HK-2 (cell line): ENCODE measurements around the gene NAPSA.
"Not testable (repeated sequence)": the region's sequence is repeated elsewhere in the genome, so short reads cannot be mapped to it uniquely, and the experiment has no call there.

Source experiments
- DNase-seq: peaks from one replicate; pipeline ENCODE4 v3.0.0-alpha.2; 2018; ENCODE audit not compliant: unreplicated experiment

NAPSA gene

DNA sequence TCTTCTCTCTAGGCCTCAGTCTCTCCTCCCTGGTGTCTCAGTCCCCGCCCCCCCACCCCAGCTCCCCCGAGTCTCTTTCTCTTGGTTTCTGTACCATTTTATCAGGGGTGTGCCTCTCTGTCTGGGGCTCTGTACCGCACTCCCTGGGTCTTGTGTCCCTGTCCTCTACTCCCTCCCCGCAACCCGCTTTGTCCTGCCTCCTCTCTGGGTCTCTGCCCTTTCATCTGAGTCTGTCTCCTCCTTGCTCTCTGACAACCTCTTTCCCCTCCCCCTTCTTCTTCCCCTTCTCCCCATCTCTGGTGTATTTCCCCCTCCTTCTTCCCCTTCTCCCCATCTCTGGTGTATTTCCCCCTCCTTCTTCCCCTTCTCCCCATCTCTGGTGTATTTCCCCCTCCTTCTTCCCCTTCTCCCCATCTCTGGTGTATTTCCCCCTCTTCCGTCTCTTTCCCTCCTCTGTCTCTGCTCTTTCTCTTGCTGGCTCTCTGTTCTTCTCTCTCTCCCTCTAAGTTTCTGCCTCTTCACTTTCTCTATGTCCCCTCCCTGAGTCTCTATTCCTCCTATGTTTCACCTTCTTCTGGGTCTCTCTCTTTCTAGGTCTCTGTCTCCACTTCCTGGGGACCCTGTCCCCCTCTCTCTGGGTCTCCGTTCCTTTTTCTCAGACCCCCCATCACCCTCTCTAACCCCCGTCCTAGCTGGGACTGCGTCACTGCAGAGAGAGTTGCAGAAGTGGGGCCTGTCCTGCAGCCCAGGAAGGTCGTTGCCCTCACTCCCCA lies 34.0 kb downstream of the NAPSA start:
- DNase-seq, result no peak

DNA sequence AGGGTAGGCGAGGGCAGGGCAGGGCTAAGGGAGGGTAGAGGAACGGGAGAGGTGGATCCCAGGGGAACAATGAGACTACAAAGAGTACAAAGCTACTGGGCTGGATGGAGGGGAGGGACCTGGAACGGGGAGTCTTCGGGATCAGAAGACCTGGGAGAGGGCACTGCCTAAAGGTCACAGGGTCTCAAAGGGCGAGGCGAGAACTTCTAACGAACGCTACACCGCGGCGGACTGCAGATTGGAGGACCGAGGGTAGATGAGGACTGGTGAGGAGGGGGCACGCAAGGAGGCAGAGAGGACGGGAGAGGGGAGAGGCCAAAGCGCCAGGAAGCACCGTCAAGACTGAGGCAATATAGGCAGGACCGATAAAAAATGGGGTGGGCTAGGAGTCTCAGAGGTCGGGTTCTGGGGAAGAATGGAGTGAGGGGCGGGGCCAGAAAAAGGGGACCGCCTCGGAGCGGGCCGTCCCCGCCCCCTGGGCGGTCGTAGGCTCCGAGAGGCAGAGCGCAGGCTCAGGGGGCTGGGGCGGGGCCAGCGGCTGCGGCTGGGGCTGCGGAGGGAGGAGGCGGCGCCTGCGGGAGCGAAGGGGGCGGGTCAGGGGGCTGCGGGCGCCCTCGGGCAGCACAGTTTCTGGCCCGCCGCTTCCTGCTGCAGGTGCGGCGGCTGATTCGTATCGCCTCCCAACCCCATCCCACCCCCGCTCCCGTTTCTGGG lies 34.9 kb downstream of the NAPSA start:
- peak; percentile 89 for DNase-seq

DNA sequence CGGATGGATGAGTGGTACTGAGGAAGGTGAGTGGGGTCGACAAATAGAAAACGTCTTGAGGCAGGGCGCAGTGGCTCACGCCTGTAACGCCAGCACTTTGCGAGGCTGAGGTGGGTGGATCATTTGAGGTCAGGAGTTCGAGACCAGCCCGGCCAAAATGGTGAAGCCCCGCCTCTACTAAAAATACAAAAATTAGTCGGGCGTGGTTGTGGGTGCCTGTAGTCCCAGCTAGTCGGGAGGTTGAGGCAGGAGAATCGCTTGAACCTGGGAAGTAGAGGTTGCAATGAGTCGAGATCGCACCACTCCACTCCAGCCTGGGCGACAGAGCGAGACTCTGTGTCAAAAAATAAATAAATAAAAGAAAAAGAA lies 35.5 kb downstream of the NAPSA start:
- not testable (repeated sequence) for DNase-seq

DNA sequence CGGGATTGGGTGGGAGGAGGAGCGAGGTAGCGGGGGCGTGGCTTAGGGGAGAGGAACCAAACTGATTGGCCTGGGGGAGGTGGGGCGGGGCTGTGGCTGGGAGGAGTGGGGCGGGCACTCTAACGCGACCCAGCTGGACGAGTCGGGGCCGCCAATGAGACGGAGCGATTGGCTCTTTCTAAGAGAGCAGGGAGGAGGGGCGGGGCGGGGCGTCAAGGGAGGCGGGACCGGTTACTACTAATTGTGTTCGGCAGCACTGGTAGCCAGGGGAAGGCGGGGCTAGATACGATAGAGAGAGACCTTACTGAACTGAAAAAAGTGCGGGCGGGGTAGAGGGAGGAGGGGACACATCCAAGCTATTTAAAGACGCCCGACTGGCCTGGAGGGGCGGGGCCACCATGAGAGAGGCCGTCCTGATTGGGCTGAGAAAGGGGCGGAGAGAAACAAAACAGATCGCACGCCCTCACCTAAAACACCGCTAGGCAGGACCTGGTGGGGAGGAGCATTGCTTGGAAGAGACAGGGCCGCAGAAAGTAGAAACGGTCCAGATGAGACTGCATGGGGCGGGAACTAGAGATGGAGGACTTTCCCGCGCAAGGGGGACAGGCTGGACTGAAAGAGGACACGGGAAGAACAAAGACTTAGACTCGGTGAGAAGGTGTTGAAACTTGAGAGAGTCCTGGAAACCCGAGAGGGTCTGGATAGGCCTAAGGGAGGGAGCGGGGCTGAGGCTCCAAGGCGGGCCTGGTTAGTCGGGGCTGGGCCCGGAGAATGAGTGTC lies 36.1 kb downstream of the NAPSA start, which contains the start of gene KCNC3:
Gene KCNC3 (minus strand): TSS at position 232 of the 780 bp plus-strand sequence. CDS start 295 bp downstream, outside the sequence.
- peak; percentile 100 for DNase-seq

DNA sequence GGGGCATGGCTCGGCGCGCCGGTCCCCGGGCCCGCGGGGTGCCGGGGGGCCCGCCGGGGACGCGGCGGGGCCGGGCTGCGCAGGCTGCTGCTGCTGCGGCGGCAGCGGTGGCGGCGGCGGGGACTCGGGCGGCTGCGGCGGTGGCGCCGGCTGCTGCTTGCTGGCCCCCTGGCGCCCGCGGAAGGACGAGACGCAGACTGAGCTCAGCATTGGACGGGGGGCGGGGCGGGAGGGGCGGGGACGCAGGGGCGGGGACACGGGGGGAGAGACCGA lies 36.6 kb downstream of the NAPSA start:
- DNase-seq, result no peak

DNA sequence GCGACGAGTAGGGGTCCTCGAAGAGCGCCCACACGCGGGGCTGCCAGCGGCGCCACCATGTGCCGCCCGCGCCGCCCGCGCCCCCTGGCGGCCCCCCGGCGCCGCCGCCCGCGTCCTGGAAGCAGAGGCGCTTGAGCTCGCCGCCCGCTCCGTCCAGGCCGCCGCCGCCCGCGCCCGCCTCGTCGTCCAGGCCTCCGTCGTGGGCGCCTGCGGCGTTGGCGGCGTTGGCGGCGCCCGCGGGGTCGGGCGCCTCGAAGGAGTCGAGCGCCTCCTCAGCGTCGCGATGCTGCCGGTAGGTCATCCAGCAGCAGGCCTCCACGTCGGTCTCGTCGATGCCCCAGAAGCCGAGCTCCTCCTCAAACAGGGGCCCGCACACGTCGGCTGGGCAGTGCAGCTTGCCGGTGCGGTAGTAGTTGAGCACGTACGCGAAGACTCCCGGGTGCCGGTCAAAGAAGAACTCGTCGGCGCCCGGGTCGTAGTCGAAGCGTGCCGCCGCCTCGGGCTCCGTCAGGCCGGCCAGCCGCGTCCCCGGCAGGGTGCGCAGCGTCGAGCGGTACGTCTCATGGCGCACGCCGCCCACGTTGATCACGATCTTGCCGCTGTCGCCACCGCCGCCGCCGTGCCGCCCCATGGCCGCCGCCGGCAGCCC lies 37.1 kb downstream of the NAPSA start:
- peak; percentile 55 for DNase-seq

DNA sequence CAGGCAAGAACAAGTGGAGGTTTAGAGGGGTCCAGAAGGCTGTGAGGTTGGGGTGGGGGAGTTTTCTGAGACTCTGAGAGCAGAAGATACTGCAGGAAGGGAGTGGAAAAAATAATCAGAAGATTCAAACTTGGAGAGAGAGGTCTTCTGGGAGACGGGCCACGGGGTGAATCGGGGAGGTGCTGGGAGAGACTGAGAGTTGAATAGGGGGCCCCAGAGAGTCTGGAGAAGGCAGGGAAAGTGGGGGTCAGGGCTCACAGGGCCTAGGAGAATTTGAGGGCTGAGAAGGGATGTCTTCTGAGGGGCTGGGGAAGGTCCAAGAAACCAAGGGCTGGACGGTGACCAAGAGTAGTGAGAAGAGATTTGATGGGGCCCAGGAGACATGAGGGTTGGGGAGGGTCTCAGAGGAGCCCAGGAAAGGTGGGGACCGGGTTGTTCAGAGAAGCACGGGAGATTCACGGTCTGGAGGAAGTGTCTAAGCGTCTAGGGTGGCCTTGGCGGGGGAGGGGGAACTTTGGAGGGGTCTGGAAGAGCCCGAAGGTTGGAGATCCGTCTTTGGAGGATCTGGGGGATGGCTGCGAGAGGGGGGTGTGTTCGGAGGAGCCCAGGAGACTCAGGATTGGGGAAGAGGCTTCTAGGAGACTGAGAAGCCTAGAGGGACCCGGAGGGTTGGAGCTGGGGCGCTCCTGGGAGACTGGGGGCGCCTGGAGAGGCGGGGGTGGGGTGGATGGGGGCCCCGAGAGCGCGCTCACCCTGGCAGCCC lies 37.8 kb downstream of the NAPSA start:
- no peak for DNase-seq

DNA sequence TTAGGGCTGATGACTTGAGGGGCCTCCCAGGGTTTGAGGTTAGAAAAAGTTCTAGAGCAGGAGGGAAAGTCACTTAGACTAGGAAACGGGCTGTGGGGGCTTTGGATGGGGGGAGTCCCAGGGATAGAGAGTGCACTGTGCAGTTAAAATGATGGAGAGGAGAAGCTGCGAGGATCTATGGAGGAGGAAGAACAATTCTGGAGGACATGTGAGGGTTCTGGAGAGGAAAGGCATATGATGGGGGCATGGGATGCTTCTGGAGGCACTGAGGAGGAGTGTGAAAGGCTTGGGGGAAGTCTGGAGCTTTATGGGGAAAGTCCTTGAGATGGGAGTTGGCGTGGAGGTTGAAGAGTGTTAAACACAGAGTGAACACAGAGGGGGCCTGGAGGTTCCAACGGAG lies 38.4 kb downstream of the NAPSA start:
- DNase-seq, result no peak

DNA sequence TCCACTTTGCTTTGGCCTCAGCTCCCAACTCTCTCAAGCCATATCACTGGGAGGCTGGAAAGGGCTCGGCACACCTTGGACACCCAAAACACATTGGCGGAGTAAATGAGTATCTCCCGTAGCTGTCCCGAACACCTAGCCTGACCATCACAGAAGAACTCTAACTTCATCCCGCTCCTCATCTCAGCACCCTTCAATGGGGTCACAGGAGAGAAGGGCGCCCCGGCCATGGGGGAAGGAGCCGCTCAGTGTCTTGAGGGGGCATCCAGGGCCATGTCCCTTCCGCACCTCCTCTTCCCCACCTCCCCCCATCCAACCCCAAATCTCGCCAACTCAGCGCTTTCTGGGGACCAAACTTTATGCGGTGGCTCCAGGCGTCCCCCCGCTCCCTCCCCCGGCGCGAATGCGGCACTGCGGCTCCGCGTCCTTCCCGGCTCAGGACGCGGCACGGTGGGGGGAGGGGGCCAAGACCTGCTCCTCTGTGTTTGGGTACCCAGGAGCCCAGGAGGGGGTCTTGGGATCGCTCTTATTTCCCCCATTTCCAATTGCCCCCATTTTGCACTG lies 39.3 kb downstream of the NAPSA start:
- DNase-seq, result no peak

DNA sequence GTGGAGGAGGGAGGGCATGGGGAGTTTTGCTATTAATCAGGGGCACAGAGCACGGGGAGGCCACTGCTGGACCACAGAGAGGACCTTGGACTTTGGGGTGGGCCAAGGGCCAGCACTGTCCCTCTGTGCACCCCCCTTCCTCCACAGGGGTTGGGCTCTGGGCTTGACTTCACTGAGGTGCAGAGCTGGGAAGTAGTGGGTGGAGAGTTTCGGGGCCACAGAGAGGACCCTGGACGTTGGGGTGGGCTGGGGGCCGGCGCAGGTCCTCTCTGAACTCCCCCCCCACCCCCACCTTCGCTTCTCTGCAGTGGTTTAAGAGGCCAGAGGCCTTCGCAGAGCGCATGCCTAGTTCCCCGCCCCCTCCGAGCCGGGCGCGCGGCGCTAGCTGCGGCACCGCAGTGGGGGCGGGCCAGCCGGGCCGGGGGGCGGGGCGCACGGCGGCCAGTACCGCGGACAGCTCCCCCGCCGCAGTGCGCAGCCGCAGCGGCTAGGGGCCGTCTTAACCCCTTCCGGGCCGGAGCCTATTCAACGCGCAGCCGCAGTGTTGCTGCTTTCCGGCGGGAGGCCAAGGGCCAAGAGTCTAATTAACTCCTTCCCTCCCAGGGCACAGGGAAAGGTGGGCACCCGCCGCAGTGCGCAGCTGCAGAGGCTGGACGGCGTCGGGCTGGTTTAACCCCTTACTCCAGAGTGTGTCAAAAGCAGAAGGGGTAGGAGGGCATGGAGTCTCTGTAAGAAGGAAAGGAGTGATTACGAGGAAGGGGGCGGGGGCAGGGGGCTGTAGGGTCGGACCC lies 39.9 kb downstream of the NAPSA start:
- DNase-seq, result peak; percentile 76

DNA sequence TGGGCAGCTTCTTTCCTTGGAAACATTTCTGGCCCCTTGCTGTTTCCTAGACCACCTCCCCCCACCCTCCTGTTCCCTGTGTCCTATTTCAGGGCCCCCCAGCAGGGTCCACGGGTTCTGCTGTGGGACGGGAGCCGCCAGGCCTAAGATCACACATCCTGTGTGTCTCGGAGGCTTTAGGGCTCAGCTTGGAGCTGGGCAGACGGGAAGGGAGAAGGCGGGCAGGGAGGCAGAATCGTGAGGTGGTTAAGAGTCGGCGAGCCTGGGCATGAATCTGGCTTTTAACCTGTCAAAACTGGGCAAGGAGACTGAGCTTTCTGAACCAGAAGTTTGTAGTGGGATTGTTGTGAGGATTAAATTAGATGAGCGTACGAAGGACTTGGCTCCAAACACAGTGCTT lies 41.1 kb downstream of the NAPSA start:
- DNase-seq, result no peak

DNA sequence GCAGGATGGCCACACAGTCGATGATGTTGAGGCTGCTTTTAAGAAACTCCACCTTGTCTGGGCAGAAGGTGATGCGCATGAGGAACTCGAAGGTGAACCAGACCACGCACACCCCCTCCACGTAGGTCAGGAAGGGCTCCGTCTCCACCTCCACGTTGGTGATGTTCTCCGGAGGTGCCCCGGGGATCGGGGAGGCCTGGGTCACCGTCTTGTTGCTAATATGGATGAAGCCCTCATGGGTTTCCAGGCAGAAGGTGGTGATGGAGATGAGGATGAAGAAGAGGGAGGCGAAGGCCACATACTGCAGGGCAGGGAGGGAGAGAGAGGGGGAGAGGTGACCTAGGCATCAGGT lies 41.7 kb downstream of the NAPSA start:
- DNase-seq, result no peak

DNA sequence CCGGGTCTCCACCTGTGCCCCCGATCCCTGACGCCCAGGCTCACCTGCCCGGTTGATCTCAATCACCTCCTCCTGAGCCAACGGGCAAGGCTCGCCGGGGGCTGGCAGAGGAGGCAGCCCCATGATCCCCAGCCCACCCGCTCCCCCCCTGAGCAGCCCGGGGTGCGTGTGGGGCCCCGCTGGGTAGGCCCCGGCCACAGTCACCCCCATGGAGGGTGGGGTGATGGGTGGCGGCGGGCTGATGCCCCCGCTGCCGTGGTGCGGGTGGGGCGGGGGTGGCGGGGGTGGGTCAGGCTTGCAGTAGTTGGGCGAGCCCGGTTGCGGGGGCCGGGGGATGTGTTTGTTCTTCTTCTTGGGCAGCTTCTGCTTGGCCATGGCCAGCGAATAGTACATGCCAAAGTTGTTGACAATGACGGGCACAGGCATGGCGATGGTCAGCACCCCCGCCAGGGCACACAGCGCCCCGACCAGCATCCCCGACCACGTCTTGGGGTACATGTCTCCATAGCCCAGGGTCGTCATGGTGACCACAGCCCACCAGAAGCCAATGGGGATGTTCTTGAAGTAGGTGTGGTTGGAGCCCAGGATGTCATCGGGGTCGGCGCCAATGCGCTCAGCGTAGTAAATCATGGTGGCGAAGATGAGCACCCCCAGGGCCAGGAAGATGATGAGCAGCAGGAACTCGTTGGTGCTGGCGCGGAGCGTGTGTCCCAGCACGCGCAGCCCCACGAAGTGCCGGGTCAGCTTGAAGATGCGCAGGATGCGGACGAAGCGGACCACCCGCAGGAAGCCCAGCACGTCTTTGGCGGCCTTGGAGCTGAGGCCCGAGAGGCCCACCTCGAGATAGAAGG lies 42.3 kb downstream of the NAPSA start:
- DNase-seq, result no peak

DNA sequence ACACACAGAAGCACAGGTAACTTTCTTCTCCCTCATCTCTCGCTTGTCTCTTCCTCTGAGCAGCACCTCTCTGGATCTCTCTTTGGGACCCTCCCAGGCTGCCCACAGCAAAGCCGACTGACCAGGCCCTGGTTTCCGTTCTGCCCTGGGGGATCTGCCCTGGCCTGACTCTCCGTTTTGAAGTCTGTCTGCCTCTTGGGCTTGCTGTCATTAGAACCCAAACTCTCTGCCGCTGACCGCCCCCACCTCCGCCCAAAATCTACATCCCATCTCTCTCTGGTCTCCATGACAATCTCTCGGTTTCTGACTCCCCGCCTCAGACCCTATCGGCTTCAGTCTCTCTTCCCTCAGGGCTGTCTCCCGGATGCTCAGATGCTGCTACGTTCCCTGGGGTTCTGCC lies 43.2 kb downstream of the NAPSA start:
- no peak for DNase-seq

DNA sequence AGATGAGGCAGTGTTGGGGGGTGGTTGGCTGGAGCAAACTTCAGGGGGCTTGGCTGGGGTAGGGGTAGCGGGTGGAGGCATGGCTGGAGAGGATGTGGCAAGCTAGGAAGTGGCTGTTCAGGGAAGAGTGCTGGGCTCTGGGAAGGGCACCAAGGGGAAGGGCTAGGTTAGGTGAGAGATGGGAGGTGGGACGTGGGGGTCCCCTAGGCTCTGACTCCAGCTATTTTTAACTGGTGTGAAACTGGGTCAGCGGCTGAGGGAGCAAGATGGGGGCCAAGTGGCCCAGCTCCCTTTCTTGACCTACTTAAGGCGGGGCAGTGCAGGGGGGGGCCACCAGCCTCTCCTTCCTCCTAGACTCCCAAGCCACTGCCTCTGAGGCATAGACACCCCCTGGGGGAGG lies 43.6 kb downstream of the NAPSA start:
- no peak for DNase-seq

DNA sequence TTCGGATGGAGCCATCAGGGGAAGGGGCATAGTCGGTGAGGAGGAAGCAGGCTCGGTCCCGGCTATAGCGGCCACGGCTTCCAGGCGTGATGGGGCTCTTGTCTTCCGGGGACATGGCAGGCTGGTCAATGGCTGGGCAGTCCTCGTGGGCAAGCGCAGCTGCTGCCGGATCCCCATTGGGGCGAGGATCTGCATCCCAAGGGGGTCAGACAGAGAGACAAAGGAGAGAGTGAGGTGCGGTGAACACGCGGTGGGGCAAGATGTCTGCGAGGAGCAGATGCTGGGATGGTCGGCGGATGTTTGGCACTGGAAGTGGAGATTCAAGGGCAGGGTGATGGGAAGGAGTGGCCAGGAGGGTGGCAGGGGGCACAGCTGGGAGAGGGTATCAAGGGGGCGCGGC lies 44.8 kb downstream of the NAPSA start:
- DNase-seq, result no peak

DNA sequence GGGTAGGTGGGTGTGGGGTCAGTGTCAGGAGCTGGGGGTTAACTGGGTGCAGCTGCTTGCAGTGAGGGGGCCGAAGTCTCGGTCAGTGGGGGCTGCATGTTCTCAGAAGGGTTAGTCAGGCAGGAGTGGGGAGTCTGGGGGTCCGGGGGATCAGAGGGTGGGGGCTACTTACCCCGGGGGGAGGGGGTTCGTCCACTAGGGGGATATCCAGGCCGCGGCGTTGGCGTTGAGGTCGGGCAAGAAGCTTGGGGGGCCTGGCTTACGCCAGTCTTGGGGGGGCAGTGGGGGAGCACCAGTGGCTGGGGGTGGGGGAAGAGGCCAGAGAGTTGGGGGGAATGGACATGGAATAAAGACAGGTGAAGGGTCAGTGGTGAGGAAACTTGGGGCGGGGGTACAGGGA lies 45.4 kb downstream of the NAPSA start:
- DNase-seq, result no peak

DNA sequence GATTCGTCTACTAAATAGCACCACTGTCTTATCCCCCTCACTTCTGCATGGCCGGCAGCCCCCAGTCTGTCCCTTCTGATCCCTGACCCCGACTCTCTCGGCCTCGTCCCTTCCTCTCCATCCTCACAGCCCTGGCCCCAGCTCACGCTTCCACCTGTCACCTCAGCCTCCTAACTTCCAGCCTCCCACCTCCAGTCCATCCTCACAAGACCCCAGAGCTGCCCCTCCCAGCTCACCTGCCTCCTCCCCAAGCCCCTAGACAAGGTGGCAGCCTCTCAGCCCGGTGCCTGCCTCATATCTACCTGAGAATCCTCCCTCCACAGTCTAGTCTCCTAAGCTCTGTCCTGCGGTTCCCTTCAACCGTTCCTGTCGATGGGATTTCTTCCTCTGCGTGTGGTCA lies 46.3 kb downstream of the NAPSA start:
- no peak for DNase-seq

DNA sequence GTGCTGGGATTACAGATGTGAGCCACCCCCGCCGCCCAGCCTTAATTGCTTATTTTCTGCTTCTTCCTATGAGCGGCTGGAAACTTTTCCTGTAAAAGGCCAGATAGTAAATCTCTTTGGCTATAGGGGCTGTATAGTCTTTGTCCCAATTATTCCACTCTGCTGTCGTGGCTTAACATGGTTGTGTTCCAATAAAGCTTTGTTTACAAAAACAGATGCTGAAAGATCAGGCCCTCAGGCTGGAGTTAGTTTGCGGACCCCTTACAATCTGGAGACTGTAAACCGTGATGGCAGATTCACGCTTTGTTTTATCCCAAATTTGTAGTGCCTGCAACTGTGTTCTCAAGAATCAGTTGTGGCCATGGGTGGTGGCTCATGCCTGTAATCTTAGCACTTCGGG lies 47.0 kb downstream of the NAPSA start:
- DNase-seq, result no peak

DNA sequence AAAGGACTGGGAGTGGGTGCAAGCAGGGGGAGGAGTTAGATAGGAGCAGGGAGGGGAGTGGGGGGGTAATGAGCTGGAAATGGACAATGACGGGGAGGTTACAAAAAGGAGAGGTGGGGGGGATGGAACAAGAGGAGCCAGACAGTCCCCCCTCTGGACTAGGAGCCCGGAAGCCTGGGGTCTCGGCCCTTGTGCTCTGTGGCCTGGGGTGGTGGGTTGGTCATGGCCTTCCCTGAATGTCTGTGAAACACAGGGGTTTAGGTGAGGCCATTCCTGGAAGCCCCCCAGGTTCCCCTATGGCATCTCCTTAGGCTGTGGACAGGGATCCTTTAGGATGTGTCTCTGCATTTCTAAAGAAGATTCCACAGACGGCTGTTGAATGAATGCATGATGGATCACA lies 48.3 kb downstream of the NAPSA start:
- DNase-seq, result no peak
